OCI-LY7 (cell line): ENCODE measurements around the gene TBC1D19. TPM values are rescaled to one million over a fixed set of nuclear protein-coding genes. Genes with fewer than 3 reads are reported as not detected.

ENCODE experiments used
- BruUV-seq: library from RNA; stranded (reverse); fragments of 400-500 nt; replicated peaks from 2 replicates; lab custom pipeline; 2021; lab: Mats Ljungman, UMichigan
- CTCF ChIA-PET: fragments of 300-600 bp; sonication (Branson Sonifier 250); formaldehyde crosslinking; loops from one replicate; lab custom pipeline; 2022; ENCODE audit warnings: antibody characterized with exemption; ENCODE audit not compliant: unreplicated experiment; lab: Charles Lee
- POLR2A ChIA-PET: fragments of 300-600 bp; sonication (Branson Sonifier 250); formaldehyde crosslinking; loops from one replicate; lab custom pipeline; 2022; ENCODE audit warnings: antibody characterized with exemption; lab: Charles Lee
- DNase-seq: peaks from one replicate; pipeline ENCODE4 v3.0.0-alpha.2; 2015; ENCODE audit warnings: low spot score
- H2AFZ ChIP-seq: fragments of 200-600 bp; sonication (generic), shearing (Covaris generic); 2 replicates; pipeline ENCODE4 v1.6.1; 2014; ENCODE audit warnings: mild to moderate bottlenecking, antibody characterized with exemption, low read length, moderate library complexity
- H3K27ac ChIP-seq: fragments of 200-600 bp; sonication (generic); 2 replicates; pipeline ENCODE4 v1.5.1; 2014; ENCODE audit warnings: mixed run types, low read depth, mild to moderate bottlenecking, moderate library complexity, low read length, inconsistent platforms; ENCODE audit not compliant: poor library complexity, severe bottlenecking
- H3K36me3 ChIP-seq: fragments of 200-600 bp; sonication (generic); 2 replicates; pipeline ENCODE4 v1.6.1; 2014; ENCODE audit warnings: mild to moderate bottlenecking, antibody characterized with exemption, low read length, moderate library complexity, mixed read lengths; ENCODE audit not compliant: insufficient read depth
- H3K4me1 ChIP-seq: fragments of 200-600 bp; sonication (generic); 2 replicates; pipeline ENCODE4 v1.5.1; 2014; ENCODE audit warnings: mild to moderate bottlenecking, low read length; ENCODE audit not compliant: insufficient read depth, poor library complexity, severe bottlenecking
- H3K4me2 ChIP-seq: fragments of 200-600 bp; sonication (generic); 2 replicates; pipeline ENCODE4 v1.6.1; 2014; ENCODE audit warnings: mild to moderate bottlenecking, low read length
- H3K4me3 ChIP-seq: fragments of 200-600 bp; sonication (generic); 2 replicates; pipeline ENCODE4 v1.5.1; 2014; ENCODE audit warnings: mild to moderate bottlenecking, low read depth, low read length; ENCODE audit not compliant: poor library complexity, severe bottlenecking
- H3K79me2 ChIP-seq: fragments of 200-600 bp; sonication (generic); 2 replicates; pipeline ENCODE4 v1.6.1; 2016; ENCODE audit warnings: low read depth, mild to moderate bottlenecking, low read length, moderate library complexity, mixed read lengths; ENCODE audit not compliant: insufficient read depth
- H3K9me2 ChIP-seq: fragments of 200-600 bp; sonication (generic); 2 replicates; pipeline ENCODE4 v1.6.1; 2016; ENCODE audit warnings: mild to moderate bottlenecking, low read length, mixed read lengths; ENCODE audit not compliant: insufficient read depth
- H3K9me3 ChIP-seq: fragments of 200-600 bp; sonication (generic); 2 replicates; pipeline ENCODE4 v1.6.1; 2014; ENCODE audit warnings: mild to moderate bottlenecking, mixed run types, low read length, mixed read lengths
- H4K20me1 ChIP-seq: fragments of 200-600 bp; sonication (generic); 2 replicates; pipeline ENCODE4 v1.6.1; 2014; ENCODE audit warnings: mild to moderate bottlenecking, antibody characterized with exemption, low read length, moderate library complexity, mixed read lengths; ENCODE audit not compliant: insufficient read depth
- CTCF ChIP-seq: fragments of 200-600 bp; sonication (generic); conservative IDR thresholded peaks from 2 replicates; pipeline ENCODE4 v1.5.1; 2014; ENCODE audit warnings: mild to moderate bottlenecking, antibody characterized with exemption, low read length, moderate library complexity, mixed read lengths
- EZH2phosphoT487 ChIP-seq: fragments of 200-600 bp; sonication (generic); IDR thresholded peaks from 2 replicates; pipeline ENCODE4 v1.6.1; 2018; ENCODE audit warnings: low read depth, borderline replicate concordance, mild to moderate bottlenecking, mixed run types, antibody characterized with exemption, low read length, moderate library complexity, mixed read lengths
- intact Hi-C: fragments of 100-400 bp; cut with micrococcal nuclease; formaldehyde crosslinking; loops from one replicate; pipeline ENCODE4 v1.10.0; 2022; ENCODE audit not compliant: unreplicated experiment
- total RNA-seq, 2 experiments: library from RNA; depleted of rRNA in 1 of 2; stranded (reverse); fragments of >200 nt in 1 of 2; shearing (Covaris generic) in 1 of 2; gene quantifications; 2 replicates each; pipeline ENCODE4 v1.2.3, GENCODE V29; 2014 to 2022

The TBC1D19 gene
- total RNA-seq, 2 experiments from 2014 or later: 10.1 to 11.0 TPM

DNA sequence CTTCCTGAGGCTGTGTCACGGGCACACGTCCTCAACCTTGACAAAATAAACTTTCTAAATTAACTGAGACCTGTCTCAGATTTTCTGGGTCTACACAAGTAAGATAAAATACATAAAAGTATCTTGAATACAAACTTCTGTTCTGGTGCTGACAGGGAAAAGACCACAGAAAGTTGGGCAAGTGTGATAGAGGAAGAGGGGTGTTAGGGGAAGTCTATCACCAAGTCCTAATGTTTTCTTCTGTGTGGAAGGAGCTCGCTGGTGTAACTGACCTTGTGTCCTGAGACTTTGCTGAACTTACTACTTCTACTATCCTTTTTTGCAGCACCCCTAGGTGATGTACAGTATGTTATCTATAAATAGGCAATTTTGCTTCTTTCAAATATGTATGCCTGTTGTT, 179.8 kb downstream of the TBC1D19 start:
- H3K79me2 ChIP-seq: no peaks in the 10 kb centered on the region
- H3K9me3 ChIP-seq: no peaks in the 10 kb centered on the region
- DNase-seq: no peak
- no peak overlapping the region for H3K4me3 ChIP-seq
- H3K4me1 ChIP-seq: peaks cover 11% of the 10 kb centered on the region
- no peak overlapping the region for H3K27ac ChIP-seq
- no TSS peak for BruUV-seq
- TF ChIP-seq EZH2phosphoT487 (no peak), CTCF (no peak)
- CTCF ChIA-PET: no interaction called here
- intact Hi-C loops: no loop called here
- H3K4me2 ChIP-seq: no peak overlapping the region
- H2AFZ ChIP-seq: no peak overlapping the region
- H4K20me1 ChIP-seq: no peaks in the 10 kb centered on the region
- H3K9me2 ChIP-seq: no peaks in the 10 kb centered on the region
- H3K36me3 ChIP-seq: no peaks in the 10 kb centered on the region; the same call in 1 of the 2 replicates
- POLR2A ChIA-PET: interaction anchor here (1.4 kb wide), 1 partner anchor 24 kb away, joined by 4 read pairs; no protein-coding TSS in a partner anchor

- Histone ChIP-seq H3K4me1 (peaks cover 11% of the 10 kb centered on the region), H3K27ac (no peak overlapping the region), H3K9me3 (no peaks in the 10 kb centered on the region), H3K4me2 (no peak overlapping the region), H3K9me2 (no peaks in the 10 kb centered on the region), H4K20me1 (no peaks in the 10 kb centered on the region), H3K79me2 (no peaks in the 10 kb centered on the region), H3K36me3 (no peaks in the 10 kb centered on the region; the same call in 1 of the 2 replicates), H2AFZ (no peak overlapping the region), H3K4me3 (no peak overlapping the region)
- no TSS peak for BruUV-seq
- ChIA-PET CTCF (no interaction called here), POLR2A (interaction anchor here (1.4 kb wide), 1 partner anchor 24 kb away, joined by 4 read pairs; no protein-coding TSS in a partner anchor)
- DNase-seq: no peak
- intact Hi-C loops: no loop called here
- TF ChIP-seq EZH2phosphoT487 (no peak), CTCF (no peak)
Measured at GRCh38 chr4:26764231-26764630, 180.3 kb downstream of the TBC1D19 start.

DNA sequence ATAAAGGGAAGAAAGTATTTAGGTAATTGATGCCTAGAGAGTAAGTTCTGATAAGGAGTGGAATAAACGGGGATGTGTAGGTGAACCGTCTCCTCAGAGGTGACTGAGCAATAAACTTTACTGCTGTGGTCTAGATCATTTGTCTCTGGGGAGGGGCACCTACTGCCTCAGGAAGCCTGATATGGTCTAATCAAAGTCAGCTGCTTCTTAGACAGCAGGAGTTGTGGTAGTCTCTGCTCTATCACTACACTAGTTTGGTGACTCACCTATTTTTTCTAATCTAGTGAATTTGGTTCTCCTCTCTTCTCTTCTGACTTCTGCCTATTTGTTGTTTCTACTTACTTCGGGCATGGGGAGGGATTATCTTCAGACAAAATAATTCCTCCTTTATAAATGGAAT, 181.6 kb downstream of the TBC1D19 start:
- intact Hi-C loops: no loop called here
- Histone ChIP-seq H3K27ac (no peak overlapping the region), H3K4me3 (no peak overlapping the region), H3K4me2 (no peak overlapping the region), H3K36me3 (no peaks in the 10 kb centered on the region; the same call in 1 of the 2 replicates), H2AFZ (no peak overlapping the region), H3K79me2 (no peaks in the 10 kb centered on the region), H4K20me1 (no peaks in the 10 kb centered on the region), H3K4me1 (peaks cover 11% of the 10 kb centered on the region), H3K9me3 (no peaks in the 10 kb centered on the region), H3K9me2 (no peaks in the 10 kb centered on the region)
- ChIA-PET POLR2A (interaction anchor here (0.6 to 1.0 kb wide), 2 partner anchors 11 to 232 kb away, joined by 3 to 4 read pairs; no protein-coding TSS in a partner anchor), CTCF (no interaction called here)
- TF ChIP-seq EZH2phosphoT487 (no peak), CTCF (no peak)
- DNase-seq: no peak
- no TSS peak for BruUV-seq
